HEK293 (cell line): ENCODE measurements around the gene CDK6.

ENCODE experiments used
- CTCF ChIA-PET: fragments of 350-600 bp; formaldehyde crosslinking; extraction: SDS; loops from one replicate; lab custom pipeline; 2021; ENCODE audit warnings: antibody characterized with exemption; lab: Yijun Ruan, JAX
- POLR2A ChIA-PET: fragments of 300-600 bp; formaldehyde crosslinking; extraction: SDS; loops from one replicate; lab custom pipeline; 2020; ENCODE audit warnings: antibody characterized with exemption, inconsistent platforms; lab: Yijun Ruan, JAX
- H3K27ac ChIP-seq: fragments of 200-500 bp; sonication (Bioruptor generic); 2 replicates; pipeline ENCODE4 v1.5.1; 2014; ENCODE audit warnings: low read depth, low read length, control low read depth, inconsistent platforms; ENCODE audit errors: extremely low read depth
- H3K36me3 ChIP-seq, 2 experiments: fragments of 200-500 bp in 1 of 2; sonication (Bioruptor generic) in 1 of 2; 1 replicate in 1 of 2; 2 replicates in 1 of 2; pipeline ENCODE4 v1.5.1; 2014 to 2017; ENCODE audit warnings: inconsistent platforms in 2 of 2, low read length in 2 of 2; ENCODE audit not compliant: control insufficient read depth in 2 of 2, insufficient read depth in 1 of 2
- H3K4me1 ChIP-seq: fragments of 200-500 bp; sonication (Bioruptor generic); 2 replicates; pipeline ENCODE4 v1.5.1; 2014; ENCODE audit warnings: mild to moderate bottlenecking, low read length, inconsistent platforms; ENCODE audit not compliant: control insufficient read depth, insufficient read depth
- H3K4me3 ChIP-seq: 2 replicates; pipeline ENCODE4 v1.5.1; 2011; ENCODE audit warnings: low read depth, mild to moderate bottlenecking, control low read depth, low read length, moderate library complexity
- H3K9me3 ChIP-seq: fragments of 200-500 bp; sonication (Bioruptor generic); 2 replicates; pipeline ENCODE4 v1.5.1; 2014; ENCODE audit warnings: low read depth, low read length, inconsistent platforms; ENCODE audit not compliant: control insufficient read depth, insufficient read depth
- KLF1 ChIP-seq: fragments of 450-650 bp; formaldehyde crosslinking; IDR thresholded peaks from 2 replicates; pipeline ENCODE4 v1.5.1; 2016; ENCODE audit warnings: missing biosample characterization, missing genetic modification characterization
- KLF7 ChIP-seq: fragments of 450-650 bp; formaldehyde crosslinking; IDR thresholded peaks from 2 replicates; pipeline ENCODE4 v1.5.1; 2016; ENCODE audit warnings: missing biosample characterization, missing genetic modification characterization, borderline replicate concordance
- REPIN1 ChIP-seq: fragments of 450-650 bp; formaldehyde crosslinking; IDR thresholded peaks from 2 replicates; pipeline ENCODE4 v1.5.1; 2017; ENCODE audit warnings: missing biosample characterization, missing genetic modification characterization, low read depth
- SCRT1 ChIP-seq: fragments of 450-650 bp; formaldehyde crosslinking; IDR thresholded peaks from 2 replicates; pipeline ENCODE4 v1.5.1; 2016; ENCODE audit warnings: missing biosample characterization, missing genetic modification characterization, borderline replicate concordance
- ZIC2 ChIP-seq: fragments of 450-650 bp; formaldehyde crosslinking; IDR thresholded peaks from 2 replicates; pipeline ENCODE4 v1.5.1; 2016; ENCODE audit warnings: missing biosample characterization, missing genetic modification characterization
- ZNF114 ChIP-seq: fragments of 450-650 bp; formaldehyde crosslinking; IDR thresholded peaks from 2 replicates; pipeline ENCODE4 v1.5.0; 2017; ENCODE audit warnings: missing biosample characterization, missing genetic modification characterization
- ZNF133 ChIP-seq: fragments of 450-650 bp; formaldehyde crosslinking; IDR thresholded peaks from 2 replicates; pipeline ENCODE4 v1.5.1; 2016; ENCODE audit warnings: missing biosample characterization, missing genetic modification characterization
- ZNF223 ChIP-seq: fragments of 450-650 bp; formaldehyde crosslinking; IDR thresholded peaks from 2 replicates; pipeline ENCODE4 v1.5.1; 2016; ENCODE audit warnings: missing biosample characterization, missing genetic modification characterization
- ZNF560 ChIP-seq: fragments of 450-650 bp; formaldehyde crosslinking; IDR thresholded peaks from 2 replicates; pipeline ENCODE4 v1.5.1; 2017; ENCODE audit warnings: missing biosample characterization, missing genetic modification characterization, borderline replicate concordance
- ZNF610 ChIP-seq: fragments of 450-650 bp; formaldehyde crosslinking; IDR thresholded peaks from 2 replicates; pipeline ENCODE4 v1.5.1; 2016; ENCODE audit warnings: missing biosample characterization, missing genetic modification characterization, borderline replicate concordance
- ZNF621 ChIP-seq: fragments of 450-650 bp; formaldehyde crosslinking; IDR thresholded peaks from 2 replicates; pipeline ENCODE4 v1.5.1; 2017; ENCODE audit warnings: missing biosample characterization, missing genetic modification characterization
- ZNF747 ChIP-seq: fragments of 450-650 bp; formaldehyde crosslinking; IDR thresholded peaks from 2 replicates; pipeline ENCODE4 v1.5.1; 2016; ENCODE audit warnings: missing biosample characterization, missing genetic modification characterization
- ZNF777 ChIP-seq: fragments of 450-650 bp; formaldehyde crosslinking; IDR thresholded peaks from 2 replicates; pipeline ENCODE4 v1.5.1; 2017; ENCODE audit warnings: missing biosample characterization, missing genetic modification characterization, borderline replicate concordance
- ZNF791 ChIP-seq: fragments of 450-650 bp; formaldehyde crosslinking; IDR thresholded peaks from 2 replicates; pipeline ENCODE4 v1.5.1; 2016; ENCODE audit warnings: missing biosample characterization, missing genetic modification characterization
- TF ChIP-seq, protein P1 (sequence below): fragments of 450-650 bp; formaldehyde crosslinking; IDR thresholded peaks from 2 replicates; pipeline ENCODE4; 2016; ENCODE audit warnings: missing biosample characterization, missing genetic modification characterization
- TF ChIP-seq, protein P2 (sequence below): fragments of 450-650 bp; formaldehyde crosslinking; IDR thresholded peaks from 2 replicates; pipeline ENCODE4 v1.5.1; 2017; ENCODE audit warnings: missing biosample characterization, missing genetic modification characterization
- TF ChIP-seq, protein P3 (sequence below): fragments of 450-650 bp; formaldehyde crosslinking; IDR thresholded peaks from 2 replicates; pipeline ENCODE4 v1.5.1; 2017; ENCODE audit warnings: missing biosample characterization, missing genetic modification characterization
- TF ChIP-seq, protein P4 (sequence below): fragments of 450-650 bp; formaldehyde crosslinking; IDR thresholded peaks from 2 replicates; pipeline ENCODE4 v1.5.1; 2017; ENCODE audit warnings: missing biosample characterization, missing genetic modification characterization
- TF ChIP-seq, protein P5 (sequence below): fragments of 450-650 bp; formaldehyde crosslinking; IDR thresholded peaks from 2 replicates; pipeline ENCODE4 v1.5.1; 2016; ENCODE audit warnings: missing biosample characterization, missing genetic modification characterization

The CDK6 gene

DNA sequence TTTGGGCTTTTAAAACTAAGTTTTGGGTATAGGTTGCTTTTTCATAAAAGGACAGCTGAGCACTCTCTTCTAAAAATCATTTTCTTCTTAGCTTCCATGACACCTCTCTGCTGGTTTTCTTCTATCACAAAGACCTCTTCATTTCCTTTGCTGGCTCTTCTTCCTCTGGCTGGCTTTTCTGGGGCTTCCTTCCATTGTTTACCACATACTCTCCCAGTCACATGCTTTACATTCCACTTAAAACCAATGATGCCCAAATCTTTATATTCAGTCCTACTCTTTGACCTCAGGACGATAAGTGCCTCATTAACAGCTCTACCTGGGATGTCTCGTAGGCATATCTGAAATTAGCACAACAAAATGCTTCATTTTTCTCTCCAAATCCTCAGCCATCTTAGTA is 273.0 kb downstream of the CDK6 start:
- ChIA-PET CTCF (no interaction called here), POLR2A (interaction anchor here (1.0 to 2.6 kb wide), 2 partner anchors 26 to 35 kb away, joined by 3 to 6 read pairs; partner anchors contain the start of genes PEX1 and RBM48)
- Histone ChIP-seq H3K4me1 (no peaks in the 10 kb centered on the region), H3K9me3 (no peaks in the 10 kb centered on the region), H3K36me3 (peaks cover 50 to 53% of the 10 kb centered on the region in 2 experiments), H3K4me3 (no peak overlapping the region), H3K27ac (no peak overlapping the region)
- TF ChIP-seq, protein P1, sequence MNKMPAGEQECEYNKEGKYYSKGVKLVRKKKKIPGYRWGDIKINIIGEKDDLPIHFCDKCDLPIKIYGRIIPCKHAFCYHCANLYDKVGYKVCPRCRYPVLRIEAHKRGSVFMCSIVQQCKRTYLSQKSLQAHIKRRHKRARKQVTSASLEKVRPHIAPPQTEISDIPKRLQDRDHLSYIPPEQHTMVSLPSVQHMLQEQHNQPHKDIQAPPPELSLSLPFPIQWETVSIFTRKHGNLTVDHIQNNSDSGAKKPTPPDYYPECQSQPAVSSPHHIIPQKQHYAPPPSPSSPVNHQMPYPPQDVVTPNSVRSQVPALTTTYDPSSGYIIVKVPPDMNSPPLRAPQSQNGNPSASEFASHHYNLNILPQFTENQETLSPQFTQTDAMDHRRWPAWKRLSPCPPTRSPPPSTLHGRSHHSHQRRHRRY (tag by site-specific recombination) = no peak
- no peak for TF ChIP-seq ZNF133 (tag by site-specific recombination)
- no peak for TF ChIP-seq ZNF560 (tag by site-specific recombination)
- TF ChIP-seq ZNF114 = no peak
- TF ChIP-seq, protein P2, sequence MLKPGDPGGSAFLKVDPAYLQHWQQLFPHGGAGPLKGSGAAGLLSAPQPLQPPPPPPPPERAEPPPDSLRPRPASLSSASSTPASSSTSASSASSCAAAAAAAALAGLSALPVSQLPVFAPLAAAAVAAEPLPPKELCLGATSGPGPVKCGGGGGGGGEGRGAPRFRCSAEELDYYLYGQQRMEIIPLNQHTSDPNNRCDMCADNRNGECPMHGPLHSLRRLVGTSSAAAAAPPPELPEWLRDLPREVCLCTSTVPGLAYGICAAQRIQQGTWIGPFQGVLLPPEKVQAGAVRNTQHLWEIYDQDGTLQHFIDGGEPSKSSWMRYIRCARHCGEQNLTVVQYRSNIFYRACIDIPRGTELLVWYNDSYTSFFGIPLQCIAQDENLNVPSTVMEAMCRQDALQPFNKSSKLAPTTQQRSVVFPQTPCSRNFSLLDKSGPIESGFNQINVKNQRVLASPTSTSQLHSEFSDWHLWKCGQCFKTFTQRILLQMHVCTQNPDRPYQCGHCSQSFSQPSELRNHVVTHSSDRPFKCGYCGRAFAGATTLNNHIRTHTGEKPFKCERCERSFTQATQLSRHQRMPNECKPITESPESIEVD (tag by site-specific recombination) = no peak
- TF ChIP-seq ZNF747 (tag by site-specific recombination) = no peak
- TF ChIP-seq, protein P3, sequence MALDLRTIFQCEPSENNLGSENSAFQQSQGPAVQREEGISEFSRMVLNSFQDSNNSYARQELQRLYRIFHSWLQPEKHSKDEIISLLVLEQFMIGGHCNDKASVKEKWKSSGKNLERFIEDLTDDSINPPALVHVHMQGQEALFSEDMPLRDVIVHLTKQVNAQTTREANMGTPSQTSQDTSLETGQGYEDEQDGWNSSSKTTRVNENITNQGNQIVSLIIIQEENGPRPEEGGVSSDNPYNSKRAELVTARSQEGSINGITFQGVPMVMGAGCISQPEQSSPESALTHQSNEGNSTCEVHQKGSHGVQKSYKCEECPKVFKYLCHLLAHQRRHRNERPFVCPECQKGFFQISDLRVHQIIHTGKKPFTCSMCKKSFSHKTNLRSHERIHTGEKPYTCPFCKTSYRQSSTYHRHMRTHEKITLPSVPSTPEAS (tag by site-specific recombination) = no peak
- TF ChIP-seq, protein P4, sequence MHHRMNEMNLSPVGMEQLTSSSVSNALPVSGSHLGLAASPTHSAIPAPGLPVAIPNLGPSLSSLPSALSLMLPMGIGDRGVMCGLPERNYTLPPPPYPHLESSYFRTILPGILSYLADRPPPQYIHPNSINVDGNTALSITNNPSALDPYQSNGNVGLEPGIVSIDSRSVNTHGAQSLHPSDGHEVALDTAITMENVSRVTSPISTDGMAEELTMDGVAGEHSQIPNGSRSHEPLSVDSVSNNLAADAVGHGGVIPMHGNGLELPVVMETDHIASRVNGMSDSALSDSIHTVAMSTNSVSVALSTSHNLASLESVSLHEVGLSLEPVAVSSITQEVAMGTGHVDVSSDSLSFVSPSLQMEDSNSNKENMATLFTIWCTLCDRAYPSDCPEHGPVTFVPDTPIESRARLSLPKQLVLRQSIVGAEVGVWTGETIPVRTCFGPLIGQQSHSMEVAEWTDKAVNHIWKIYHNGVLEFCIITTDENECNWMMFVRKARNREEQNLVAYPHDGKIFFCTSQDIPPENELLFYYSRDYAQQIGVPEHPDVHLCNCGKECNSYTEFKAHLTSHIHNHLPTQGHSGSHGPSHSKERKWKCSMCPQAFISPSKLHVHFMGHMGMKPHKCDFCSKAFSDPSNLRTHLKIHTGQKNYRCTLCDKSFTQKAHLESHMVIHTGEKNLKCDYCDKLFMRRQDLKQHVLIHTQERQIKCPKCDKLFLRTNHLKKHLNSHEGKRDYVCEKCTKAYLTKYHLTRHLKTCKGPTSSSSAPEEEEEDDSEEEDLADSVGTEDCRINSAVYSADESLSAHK = no peak
- no peak for TF ChIP-seq ZNF223 (tag by site-specific recombination)
- TF ChIP-seq ZNF621 (tag by site-specific recombination) = no peak
- no peak for TF ChIP-seq ZIC2
- TF ChIP-seq KLF1 (tag by site-specific recombination) = no peak
- TF ChIP-seq, protein P5, sequence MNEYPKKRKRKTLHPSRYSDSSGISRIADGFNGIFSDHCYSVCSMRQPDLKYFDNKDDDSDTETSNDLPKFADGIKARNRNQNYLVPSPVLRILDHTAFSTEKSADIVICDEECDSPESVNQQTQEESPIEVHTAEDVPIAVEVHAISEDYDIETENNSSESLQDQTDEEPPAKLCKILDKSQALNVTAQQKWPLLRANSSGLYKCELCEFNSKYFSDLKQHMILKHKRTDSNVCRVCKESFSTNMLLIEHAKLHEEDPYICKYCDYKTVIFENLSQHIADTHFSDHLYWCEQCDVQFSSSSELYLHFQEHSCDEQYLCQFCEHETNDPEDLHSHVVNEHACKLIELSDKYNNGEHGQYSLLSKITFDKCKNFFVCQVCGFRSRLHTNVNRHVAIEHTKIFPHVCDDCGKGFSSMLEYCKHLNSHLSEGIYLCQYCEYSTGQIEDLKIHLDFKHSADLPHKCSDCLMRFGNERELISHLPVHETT (tag by site-specific recombination) = no peak
- TF ChIP-seq KLF7 (tag by site-specific recombination) = no peak
- no peak for TF ChIP-seq SCRT1 (tag by site-specific recombination)
- TF ChIP-seq ZNF610 (tag by site-specific recombination) = no peak
- no peak for TF ChIP-seq ZNF777
- no peak for TF ChIP-seq REPIN1 (tag by site-specific recombination)
- TF ChIP-seq ZNF791 (tag by site-specific recombination) = no peak
